Islet precursor cell (in vitro differentiated cells): Measurements from ENCODE around the gene KCNH2.
"Not testable (repeated sequence)": the region's sequence is repeated elsewhere in the genome, so short reads cannot be mapped to it uniquely, and the experiment has no call there.

ENCODE experiments used
- DNase-seq: peaks from one replicate; pipeline ENCODE4 v3.0.0-alpha.2; 2018

The KCNH2 gene

GRCh38 chr7:150978126-150978789 lies at the start of gene KCNH2:
TSS of gene KCNH2 (minus strand) at chr7:150978321. CDS start at chr7:150977913, 408 bp downstream.
- peak; percentile 74 for DNase-seq

- DNase-seq: not testable (repeated sequence)
These were observed 49.6 kb upstream of the KCNH2 start for GRCh38 chr7:151027728-151028130.

- peak; percentile 91 for DNase-seq
These were observed 48.9 kb upstream of the KCNH2 start for GRCh38 chr7:151026771-151027727.

- peak; percentile 91 for DNase-seq
These were observed 48.0 kb upstream of the KCNH2 start for GRCh38 chr7:151025924-151026671.

- peak; percentile 84 for DNase-seq
These were observed 46.4 kb upstream of the KCNH2 start, which contains the start of gene ATG9B for GRCh38 chr7:151024435-151025056. TSS of gene ATG9B (minus strand) at chr7:151024494. CDS start at chr7:151024423, 71 bp downstream.

- no peak for DNase-seq
These were observed 45.1 kb upstream of the KCNH2 start for GRCh38 chr7:151023232-151023631.

GRCh38 chr7:151020231-151020630 lies 42.1 kb upstream of the KCNH2 start:
- DNase-seq: peak; percentile 88

GRCh38 chr7:151019130-151019447 lies 41.0 kb upstream of the KCNH2 start:
- no peak for DNase-seq

- DNase-seq: no peak
These were observed 40.5 kb upstream of the KCNH2 start for GRCh38 chr7:151018421-151019129.

GRCh38 chr7:151017953-151018420 lies 39.9 kb upstream of the KCNH2 start:
- DNase-seq: peak; percentile 92

GRCh38 chr7:151017370-151017952 lies 39.3 kb upstream of the KCNH2 start:
- DNase-seq: no peak

- DNase-seq: no peak
These were observed 38.8 kb upstream of the KCNH2 start for GRCh38 chr7:151016942-151017341.

GRCh38 chr7:151016505-151016904 lies 38.4 kb upstream of the KCNH2 start:
- DNase-seq: no peak

- DNase-seq: no peak
These were observed 37.8 kb upstream of the KCNH2 start for GRCh38 chr7:151015967-151016366.

- DNase-seq: no peak
These were observed 36.8 kb upstream of the KCNH2 start for GRCh38 chr7:151014950-151015349.

- peak; percentile 85 for DNase-seq
These were observed 35.8 kb upstream of the KCNH2 start for GRCh38 chr7:151013733-151014497.

- no peak for DNase-seq
These were observed 35.2 kb upstream of the KCNH2 start for GRCh38 chr7:151013356-151013732.

GRCh38 chr7:151012911-151013347 lies 34.8 kb upstream of the KCNH2 start:
- DNase-seq: peak; percentile 84

GRCh38 chr7:151012031-151012692 lies 34.0 kb upstream of the KCNH2 start:
- DNase-seq: no peak

GRCh38 chr7:151011616-151012015 lies 33.5 kb upstream of the KCNH2 start:
- DNase-seq: not testable (repeated sequence)
